H1 (cell line): Measurements from ENCODE around the gene ARHGEF12. TPM values are rescaled to one million over a fixed set of nuclear protein-coding genes. Genes with fewer than 3 reads are reported as not detected.

Source experiments
- KDM1A ChIP-seq: fragments of 200-600, 300-600 bp; sonication (generic); IDR thresholded peaks from 2 replicates; pipeline ENCODE4 v1.7.1; 2016; ENCODE audit warnings: mild to moderate bottlenecking, low read length, borderline replicate concordance
- NRF1 ChIP-seq: IDR thresholded peaks from 2 replicates; pipeline ENCODE4 v1.6.1; 2011; ENCODE audit warnings: mild to moderate bottlenecking, low read depth, low read length, improper control_type of control experiment
- SP4 ChIP-seq: IDR thresholded peaks from 2 replicates; pipeline ENCODE4 v1.6.1; 2012; ENCODE audit warnings: low read length, inconsistent platforms
- TAF7 ChIP-seq: optimal IDR thresholded peaks from 2 replicates; pipeline ENCODE3; 2011; ENCODE audit warnings: low read depth, mild to moderate bottlenecking, inconsistent platforms, low read length, moderate library complexity, borderline replicate concordance
- polyA plus RNA-seq, 7 experiments: library from polyadenylated mRNA; depleted of rRNA in 3 of 7; stranded (reverse) in 5 of 7; unstranded in 2 of 7; fragments of >200 nt in 5 of 7; fragments of 200-250 nt in 2 of 7; gene quantifications; 1 replicate in 5 of 7; 2 replicates in 1 of 7; 4 replicates in 1 of 7; pipeline versions ENCODE4 v1.2.1 to v1.2.3, GENCODE V29; 2011 to 2013; ENCODE audit warnings: missing spikeins in 2 of 7, mixed read lengths in 2 of 7
- total RNA-seq: library from RNA; stranded (reverse); fragmentation: NEBNext Ultra II Directional; extraction: Animal tissue kit (Norgen Biotek cat#: 25700); gene quantifications from 2 replicates; pipeline ENCODE4 v1.2.1, GENCODE V29; 2021
- TF ChIP-seq, protein P1 (sequence below): IDR thresholded peaks from 2 replicates; pipeline ENCODE4 v1.6.1; 2012; ENCODE audit warnings: low read length, inconsistent platforms

Gene ARHGEF12
- total and polyA plus RNA-seq, 2 of the 8 experiments (the other 6 are each of a cell fraction or from before 2014, with no cell fraction given), result 5.1 to 33.7 TPM

GRCh38 chr11:120350637-120351036 is 14.4 kb downstream of the ARHGEF12 start (continued):
- TF ChIP-seq, protein P1, sequence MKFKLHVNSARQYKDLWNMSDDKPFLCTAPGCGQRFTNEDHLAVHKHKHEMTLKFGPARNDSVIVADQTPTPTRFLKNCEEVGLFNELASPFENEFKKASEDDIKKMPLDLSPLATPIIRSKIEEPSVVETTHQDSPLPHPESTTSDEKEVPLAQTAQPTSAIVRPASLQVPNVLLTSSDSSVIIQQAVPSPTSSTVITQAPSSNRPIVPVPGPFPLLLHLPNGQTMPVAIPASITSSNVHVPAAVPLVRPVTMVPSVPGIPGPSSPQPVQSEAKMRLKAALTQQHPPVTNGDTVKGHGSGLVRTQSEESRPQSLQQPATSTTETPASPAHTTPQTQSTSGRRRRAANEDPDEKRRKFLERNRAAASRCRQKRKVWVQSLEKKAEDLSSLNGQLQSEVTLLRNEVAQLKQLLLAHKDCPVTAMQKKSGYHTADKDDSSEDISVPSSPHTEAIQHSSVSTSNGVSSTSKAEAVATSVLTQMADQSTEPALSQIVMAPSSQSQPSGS, result no peak
- TF ChIP-seq TAF7, result no peak
- no peak for TF ChIP-seq NRF1
- no peak for TF ChIP-seq KDM1A
- no peak for TF ChIP-seq SP4
